ENCODE results near the gene CPT1C. TPM values are rescaled to one million over a fixed set of nuclear protein-coding genes. Genes with fewer than 3 reads are reported as not detected.

Gene CPT1C
- total RNA-seq, 2 donors from 2014 or later: 1.2 to 2.8 TPM

Small RNA genes within 50 kb of the gene (microRNA-seq; reads per million reads assigned to microRNA genes)
- gene MIR5088 (ENCODE audit: borderline number of aligned reads in 2 of 2, borderline replicate concordance in 1 of 2): 0.71 reads per million in 2 donors

Other genes with a start within 250 kb of the CPT1C start
- under 1 TPM; 0.59 to 0.67 TPM for gene SLC17A7, start 249.6 kb upstream of the CPT1C start, total RNA-seq
- 10 to 100 TPM; 55.8 to 61.5 TPM for gene PIH1D1, start 239.3 kb upstream of the CPT1C start, total RNA-seq
- gene ALDH16A1, start 237.9 kb upstream of the CPT1C start, total RNA-seq: 10 to 100 TPM in 1 of 2 donors, 1 to 10 TPM in 1; 9.5 to 18.5 TPM
- 1 to 10 TPM; 1.1 to 2.6 TPM for gene FLT3LG, start 216.9 kb upstream of the CPT1C start, total RNA-seq
- gene RPL13A, start 203.5 kb upstream of the CPT1C start, total RNA-seq: 1,000 to 10,000 TPM in 1 of 2 donors, 100 to 1,000 TPM in 1; 765 to 1,868 TPM
- gene RPS11, start 194.7 kb upstream of the CPT1C start, total RNA-seq: 1,000 to 10,000 TPM; 1,048 to 2,648 TPM
- 100 to 1,000 TPM in 1 of 2 donors, 10 to 100 TPM in 1; 98.2 to 123 TPM for gene FCGRT, start 178.5 kb upstream of the CPT1C start, total RNA-seq
- 10 to 100 TPM; 15.8 to 17.2 TPM for gene RCN3, start 163.1 kb upstream of the CPT1C start, total RNA-seq
- 10 to 100 TPM; 39.0 to 62.3 TPM for gene NOSIP, start 110.6 kb upstream of the CPT1C start, total RNA-seq
- gene PRRG2, start 109.8 kb upstream of the CPT1C start, total RNA-seq: 1 to 10 TPM in 1 of 2 donors, under 1 TPM in 1; 0.63 to 2.3 TPM
- 10 to 100 TPM in 1 of 2 donors, 1 to 10 TPM in 1; 6.6 to 13.3 TPM for gene PRR12, start 99.9 kb upstream of the CPT1C start, total RNA-seq
- gene RRAS, start 51.0 kb upstream of the CPT1C start, total RNA-seq: 10 to 100 TPM; 60.9 to 83.5 TPM
- 10 to 100 TPM; 14.3 to 22.3 TPM for gene SCAF1, start 48.9 kb upstream of the CPT1C start, total RNA-seq
- gene IRF3, start 25.3 kb upstream of the CPT1C start, total RNA-seq: 10 to 100 TPM; 33.2 to 34.0 TPM
- 1 to 10 TPM; 5.7 to 6.5 TPM for gene BCL2L12, start 25.2 kb upstream of the CPT1C start, total RNA-seq
- 100 to 1,000 TPM; 187 to 192 TPM for gene PRMT1, start 13.8 kb upstream of the CPT1C start, total RNA-seq
- gene ADM5, start 1.5 kb upstream of the CPT1C start, total RNA-seq: under 1 TPM in 1 of 2 donors, not detected in 1; 0.43 TPM
- gene TSKS, start 72.2 kb downstream of the CPT1C start, total RNA-seq: under 1 TPM; 0.28 to 0.96 TPM
- 10 to 100 TPM; 72.5 to 97.3 TPM for gene AP2A1, start 75.9 kb downstream of the CPT1C start, total RNA-seq
- 10 to 100 TPM; 18.5 to 22.5 TPM for gene FUZ, start 122.2 kb downstream of the CPT1C start, total RNA-seq
- gene MED25, start 127.2 kb downstream of the CPT1C start, total RNA-seq: 10 to 100 TPM; 31.1 to 54.0 TPM
- gene PTOV1, start 160.0 kb downstream of the CPT1C start, total RNA-seq: 10 to 100 TPM; 64.6 to 81.0 TPM
- 10 to 100 TPM; 29.2 to 32.5 TPM for gene PNKP, start 176.5 kb downstream of the CPT1C start, total RNA-seq
- 10 to 100 TPM; 20.6 to 25.8 TPM for gene AKT1S1, start 186.2 kb downstream of the CPT1C start, total RNA-seq
- 10 to 100 TPM; 20.4 to 27.5 TPM for gene TBC1D17, start 186.6 kb downstream of the CPT1C start, total RNA-seq
- gene IL4I1, start 205.8 kb downstream of the CPT1C start, total RNA-seq: under 1 TPM in 1 of 2 donors, not detected in 1; 0.43 TPM
- 1 to 10 TPM; 3.8 to 5.9 TPM for gene ATF5, start 238.1 kb downstream of the CPT1C start, total RNA-seq
- 10 to 100 TPM; 23.5 to 32.6 TPM for gene NUP62, start 238.4 kb downstream of the CPT1C start, total RNA-seq

Measured in right atrium auricular region (tissue), 2 donors.